Left renal pelvis (tissue), 4 donors: ENCODE data around the gene SFXN5. TPM values are rescaled to one million over a fixed set of nuclear protein-coding genes. Genes with fewer than 3 reads are reported as not detected.

Experiments used
- DNase-seq, 4 donors: peaks; one replicate each; pipeline ENCODE4 v3.0.0-alpha.2; 2013; ENCODE audit warnings: low read depth in 4 of 4, low spot score in 3 of 4
- polyA plus RNA-seq, 4 donors: library from polyadenylated mRNA; unstranded; fragments of 120-200 nt; gene quantifications; one replicate each; pipeline ENCODE4 v1.2.1, GENCODE V29; 2013; ENCODE audit not compliant: insufficient read length in 4 of 4

Gene SFXN5
- polyA plus RNA-seq, 4 donors: 8.6 to 32.0 (median 23.4) TPM

- no peak for DNase-seq
Measured at GRCh38 chr2:72961853-72962468, 109.6 kb downstream of the SFXN5 start.

DNA sequence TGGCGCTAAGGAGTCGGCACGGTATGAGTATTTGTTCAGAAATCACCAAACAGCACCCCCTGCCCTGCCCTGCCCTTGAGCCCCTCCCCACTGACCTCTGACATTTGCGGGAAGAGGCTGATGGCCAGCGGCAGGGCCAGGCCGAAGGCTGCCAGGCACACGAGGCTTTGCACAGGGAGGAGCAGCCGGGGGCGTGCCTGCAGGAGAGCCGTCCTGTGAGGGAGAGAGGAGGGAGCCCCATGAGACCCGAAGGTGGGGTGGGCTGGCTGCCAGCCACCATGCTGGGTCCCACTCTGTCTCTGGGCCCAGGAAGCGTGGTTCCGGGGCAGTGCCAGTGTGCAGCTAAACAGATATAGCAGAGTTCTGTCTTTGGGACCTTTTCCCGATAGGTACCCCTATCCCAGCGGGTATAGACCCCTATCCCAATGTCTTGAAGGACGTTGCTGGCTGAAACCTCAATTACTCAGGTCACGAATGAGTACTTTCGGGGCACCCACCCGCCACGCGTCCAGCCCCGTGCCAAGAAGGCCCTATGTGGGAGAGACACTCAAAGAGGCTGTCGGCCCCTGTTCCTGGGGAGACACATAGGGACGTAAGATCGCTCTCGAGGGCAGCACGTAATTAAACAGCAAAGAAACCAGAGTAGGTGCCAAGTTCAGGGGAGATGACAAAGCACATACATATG is 110.3 kb downstream of the SFXN5 start:
- DNase-seq: no peak

- DNase-seq: no peak
Measured at GRCh38 chr2:72959995-72960981, 111.2 kb downstream of the SFXN5 start.

- DNase-seq: no peak
Measured at GRCh38 chr2:72959554-72959953, 112.0 kb downstream of the SFXN5 start.

DNA sequence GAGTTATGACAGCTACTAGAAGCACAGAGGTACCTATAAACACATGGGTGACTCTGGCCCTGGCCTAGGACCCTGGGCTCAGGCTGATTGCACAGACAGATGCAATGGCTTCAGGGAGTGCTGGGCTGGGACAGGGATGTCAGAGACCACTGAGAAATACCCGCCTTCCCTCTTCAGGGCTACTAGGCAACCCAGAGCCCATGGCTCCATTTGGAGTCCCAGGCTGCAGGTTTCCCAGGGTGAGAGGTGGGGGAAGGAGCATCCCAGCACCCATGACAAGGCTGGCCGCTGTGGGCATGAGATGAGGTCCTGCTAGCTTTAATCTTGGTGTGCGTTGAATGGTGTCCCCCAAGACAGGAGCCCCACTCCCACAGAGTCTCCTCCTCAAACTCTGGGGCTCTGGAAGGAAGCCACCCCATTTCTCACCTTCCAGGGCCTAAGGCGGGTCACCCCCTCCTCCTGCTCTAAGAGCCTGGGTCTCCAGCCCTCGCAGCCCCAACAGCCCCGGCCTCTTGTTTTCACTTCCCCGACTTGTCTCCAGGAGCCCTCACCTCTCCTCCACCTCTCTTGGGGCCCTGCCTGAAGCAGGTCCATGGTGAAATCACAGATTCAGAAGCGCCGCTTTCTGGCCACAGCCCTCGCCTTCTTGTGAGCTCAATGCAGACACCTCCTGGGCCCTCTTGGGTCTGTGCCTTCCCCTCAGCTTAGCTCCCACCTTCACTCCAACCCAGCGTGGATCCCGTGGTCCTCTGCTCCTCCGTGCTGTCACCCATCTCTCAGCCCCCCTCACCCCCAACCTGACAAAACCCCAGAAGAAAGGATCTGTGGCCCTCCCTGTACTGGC is 112.7 kb downstream of the SFXN5 start:
- no peak for DNase-seq

GRCh38 chr2:72956936-72957335 is 114.6 kb downstream of the SFXN5 start:
- no peak for DNase-seq

DNA sequence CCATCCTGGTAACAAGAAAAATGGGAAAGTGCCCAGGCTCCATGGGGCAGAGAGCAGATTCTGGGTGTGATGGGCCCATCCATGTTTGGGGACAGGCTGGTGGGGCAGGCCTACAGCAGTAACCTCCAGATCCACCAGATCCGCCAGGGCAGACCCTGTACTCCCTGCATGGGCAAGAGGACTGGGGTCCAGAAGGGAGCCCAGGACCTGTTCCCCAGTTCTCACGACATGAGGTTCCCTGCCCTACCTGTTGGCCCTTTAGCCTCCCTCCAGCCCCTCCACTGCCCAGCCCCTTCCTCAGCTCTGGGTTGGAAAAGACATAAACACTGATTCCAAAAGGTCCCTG is 115.5 kb downstream of the SFXN5 start:
- DNase-seq: no peak

GRCh38 chr2:72955228-72956049 is 116.1 kb downstream of the SFXN5 start:
- no peak for DNase-seq

GRCh38 chr2:72954376-72955227 is 116.9 kb downstream of the SFXN5 start:
- DNase-seq: no peak

- no peak for DNase-seq
Measured at GRCh38 chr2:72953976-72954375, 117.5 kb downstream of the SFXN5 start.

DNA sequence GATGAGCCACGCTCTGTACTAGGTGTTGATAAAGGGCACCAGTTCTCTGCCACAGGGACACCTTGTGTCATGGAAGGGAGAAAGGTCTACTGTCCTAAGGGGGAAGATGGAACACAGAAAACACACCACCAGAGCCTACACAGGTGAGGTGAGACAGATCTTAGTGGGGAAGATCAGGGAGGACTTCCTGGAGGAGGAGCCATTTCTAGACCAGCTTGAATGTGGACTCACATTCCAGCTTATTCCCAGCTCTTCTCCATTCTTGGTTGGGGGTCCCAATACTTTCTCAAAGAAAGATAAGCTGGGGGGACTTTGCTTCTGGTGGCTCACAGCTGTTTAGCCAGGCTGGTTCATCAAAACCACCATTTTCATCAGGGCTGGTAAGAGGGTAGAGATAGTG is 118.0 kb downstream of the SFXN5 start:
- DNase-seq: no peak

DNA sequence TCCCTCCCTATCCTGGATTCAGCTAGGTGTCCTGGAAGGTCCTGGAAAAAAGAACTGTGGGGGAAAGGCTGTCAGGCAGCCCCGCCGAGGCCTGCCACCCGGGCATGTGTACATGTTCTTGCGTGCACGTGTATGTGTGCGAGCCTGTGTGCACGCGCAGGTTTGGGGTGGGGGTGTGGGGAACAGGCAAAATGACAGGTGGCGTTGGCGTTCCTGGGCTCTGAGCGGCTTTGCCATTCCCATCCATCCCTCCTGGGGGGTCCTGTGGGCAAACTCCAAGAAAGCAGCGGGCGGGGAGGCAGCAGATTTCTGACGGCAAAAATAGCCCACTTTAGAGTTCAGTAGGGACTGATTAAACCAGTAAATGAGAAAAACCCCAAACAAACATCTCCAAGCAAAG is 118.6 kb downstream of the SFXN5 start:
- no peak for DNase-seq

DNA sequence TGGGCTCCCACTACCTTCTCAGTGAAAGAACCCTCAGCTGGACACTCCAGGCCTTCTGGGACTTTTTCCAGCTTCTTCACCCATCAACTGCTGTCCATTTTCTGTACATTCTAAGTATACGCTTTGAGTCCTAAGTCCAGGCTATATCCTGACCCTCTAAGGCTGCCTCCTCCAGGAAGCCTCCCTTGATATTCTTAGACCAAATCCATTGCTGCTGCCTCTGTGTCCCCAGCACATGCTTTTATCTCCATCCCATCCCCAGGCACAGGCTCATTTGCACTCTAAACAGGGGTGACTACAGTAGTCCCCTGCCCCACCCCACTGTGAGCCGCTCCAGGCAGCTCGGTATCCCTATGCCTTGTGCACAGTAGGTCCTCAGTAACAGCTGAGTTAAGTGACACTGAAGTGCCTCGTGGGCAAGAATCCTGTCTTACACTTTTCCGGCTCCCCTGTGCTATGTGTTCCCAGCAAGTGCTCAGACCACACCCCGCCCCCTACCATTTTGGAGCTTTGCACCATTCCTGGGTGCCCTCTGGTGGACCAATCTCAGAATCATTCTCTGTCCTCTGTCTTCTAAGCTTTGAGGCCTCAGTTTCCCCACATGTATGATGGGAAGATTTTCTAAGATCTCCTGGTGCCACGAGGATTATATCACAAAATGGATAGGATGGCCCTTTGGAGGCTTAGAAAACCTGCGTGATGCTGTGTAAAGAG is 119.2 kb downstream of the SFXN5 start:
- DNase-seq: no peak

- no peak for DNase-seq
Measured at GRCh38 chr2:72951303-72952095, 120.0 kb downstream of the SFXN5 start.

DNA sequence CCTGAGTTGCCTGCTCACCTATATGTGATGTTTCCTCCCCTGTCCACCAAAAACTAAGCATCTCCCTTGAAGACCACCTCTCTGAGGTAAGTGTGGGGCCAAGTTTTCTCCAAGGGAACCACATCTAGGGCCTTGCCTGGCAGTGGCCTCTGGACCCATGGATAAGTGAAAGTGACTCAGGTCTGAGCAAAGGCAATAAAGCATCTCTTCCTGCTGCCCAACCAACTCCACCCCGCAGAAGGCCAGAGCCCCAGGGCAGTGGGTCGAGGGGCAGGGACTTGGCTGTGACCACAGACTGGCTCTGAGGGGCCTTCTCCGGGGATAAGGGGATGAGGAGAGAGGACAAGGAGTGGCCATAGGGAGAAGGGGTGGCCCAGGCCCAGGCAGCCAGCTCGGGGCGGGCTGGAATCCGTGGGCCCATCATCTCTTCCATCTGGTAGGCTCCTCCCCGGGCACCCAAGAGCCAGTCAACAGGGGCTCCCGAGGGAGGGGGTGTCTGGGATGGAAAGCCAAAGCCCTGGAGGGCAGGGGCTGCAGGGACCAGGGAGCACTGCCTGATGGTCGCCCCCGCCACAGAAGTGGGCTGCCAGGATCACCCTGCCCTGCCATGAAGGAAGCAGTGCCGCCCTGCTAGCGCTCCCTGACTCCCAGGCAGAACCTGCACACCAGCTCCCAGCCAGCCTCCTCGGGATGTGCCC is 120.8 kb downstream of the SFXN5 start:
- no peak for DNase-seq

- no peak for DNase-seq
Measured at GRCh38 chr2:72949642-72950041, 121.9 kb downstream of the SFXN5 start.

- no peak for DNase-seq
Measured at GRCh38 chr2:72949045-72949444, 122.5 kb downstream of the SFXN5 start.
